Stimulated activated CD8-positive, alpha-beta memory T cell treated with anti-CD3 and anti-CD28 coated beads, Interleukin-4, amount 100 ng/mL, for 1 hour (primary cell): ENCODE measurements around the gene UBE2K.
"Not testable (repeated sequence)": the region's sequence is repeated elsewhere in the genome, so short reads cannot be mapped to it uniquely, and the experiment has no call there.

Experiments used
- DNase-seq, 2 donors: peaks; one replicate each; pipeline ENCODE4 v3.0.0-alpha.2; 2020; ENCODE audit warnings: low read depth in 2 of 2, low spot score in 1 of 2

Gene UBE2K

GRCh38 chr4:39697740-39698423 is at the start of gene UBE2K:
UBE2K (plus strand) TSS chr4:39698136; CDS start chr4:39698328, 192 bp downstream.
- DNase-seq: peak; percentile 72 to 79

DNA sequence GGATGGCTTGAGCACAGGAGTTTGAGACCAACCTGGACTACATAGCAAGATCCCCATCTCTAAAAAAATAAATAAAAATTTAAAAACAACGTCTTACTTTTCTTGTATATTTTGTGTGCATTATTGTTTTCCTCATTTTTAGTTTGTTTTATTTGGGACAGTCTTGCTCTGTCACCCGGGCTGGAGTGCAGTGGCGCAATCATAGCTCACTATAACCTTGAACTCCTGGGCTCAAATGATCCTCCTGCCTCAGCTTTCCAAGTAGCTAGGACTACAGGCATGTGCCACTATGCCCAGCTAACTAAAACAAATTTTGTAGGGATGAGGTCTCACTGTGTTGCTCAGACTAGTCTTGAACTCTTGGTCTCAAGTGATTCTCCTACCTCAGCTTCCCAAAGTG is 49.7 kb upstream of the UBE2K start:
- no peak for DNase-seq

DNA sequence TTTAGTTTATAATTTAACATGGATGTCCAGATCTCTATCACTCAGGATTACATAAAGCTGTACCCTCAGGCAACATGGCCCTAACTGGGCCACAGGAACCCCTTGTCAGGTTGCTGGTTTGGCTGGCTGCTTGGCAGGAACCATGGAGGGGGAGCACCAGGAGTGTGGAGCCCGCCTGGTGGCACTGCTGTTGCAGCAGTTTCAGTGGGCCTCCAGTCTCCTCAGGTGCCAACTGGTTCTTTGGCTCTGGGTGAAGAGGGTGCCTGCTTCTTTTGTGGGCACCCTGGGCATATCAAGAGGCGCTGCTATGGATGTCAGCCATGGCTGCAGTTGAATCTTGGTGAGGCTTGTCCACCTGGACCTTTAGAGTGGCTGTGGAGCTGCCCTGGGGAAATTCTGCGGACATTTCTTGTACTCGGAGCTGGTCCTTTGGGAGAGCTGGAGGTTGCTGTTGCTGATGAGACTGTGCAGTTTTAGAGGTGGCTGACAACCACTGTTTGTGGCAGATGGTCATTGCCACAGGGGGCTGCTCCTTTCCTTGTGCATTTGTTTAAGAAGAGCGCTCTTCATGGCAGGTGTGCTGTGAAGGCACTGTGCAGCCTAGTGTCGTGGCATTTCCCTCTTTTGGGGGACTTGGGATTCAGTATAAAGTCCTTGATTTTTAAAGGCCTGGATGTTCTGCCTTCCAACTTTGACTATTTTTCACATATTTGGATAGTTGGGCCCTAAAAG is 48.9 kb upstream of the UBE2K start:
- no peak for DNase-seq

DNA sequence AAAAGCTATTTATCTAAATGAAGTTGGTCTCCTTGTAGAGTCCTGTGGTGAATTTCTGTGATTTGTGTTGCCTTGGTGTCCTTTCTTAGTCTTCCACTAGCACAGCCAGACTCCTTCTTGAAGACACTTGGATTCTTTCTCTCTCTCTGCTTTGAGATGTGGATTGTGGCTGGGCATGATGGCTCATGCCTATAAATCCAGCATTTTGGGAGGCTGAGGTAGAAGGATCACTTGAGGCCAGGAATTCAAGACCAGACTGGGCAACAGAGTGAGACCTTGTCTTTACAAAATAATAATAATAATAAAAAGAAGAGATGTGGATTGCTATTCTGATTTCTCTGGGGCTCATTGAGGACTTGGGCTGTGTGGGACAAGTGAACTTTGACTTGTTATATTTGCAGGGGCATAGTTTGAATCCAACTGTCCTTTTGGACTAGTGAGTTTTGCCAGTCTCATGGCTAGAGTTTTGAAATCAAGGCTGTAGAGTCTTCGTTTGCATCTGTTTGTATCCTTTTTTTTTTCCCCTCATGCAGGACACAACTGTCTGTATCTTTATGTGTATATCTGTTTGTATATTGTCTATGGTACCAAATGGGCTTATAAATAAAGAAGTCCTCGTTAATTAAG is 48.2 kb upstream of the UBE2K start:
- no peak for DNase-seq

- DNase-seq: not testable (repeated sequence)
These were observed 46.4 kb upstream of the UBE2K start for GRCh38 chr4:39651586-39651985.

DNA sequence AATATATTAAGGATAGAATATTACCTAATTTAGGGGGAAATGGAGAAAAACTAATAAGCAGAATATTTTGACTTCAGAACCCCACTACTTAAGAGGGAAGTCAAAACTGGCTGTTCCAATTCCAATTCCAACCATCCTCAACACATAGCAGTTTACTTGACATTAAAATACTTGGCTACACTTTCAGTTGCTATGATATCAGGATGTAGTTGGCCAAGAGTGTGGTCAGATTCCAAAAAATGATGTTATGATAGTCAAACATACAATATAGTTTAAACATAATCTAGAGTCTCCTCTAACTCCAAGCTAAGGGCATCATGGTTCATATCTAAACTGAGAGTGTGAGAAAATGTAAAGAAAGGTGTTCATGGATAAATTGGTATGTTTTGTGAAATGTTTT is 42.7 kb upstream of the UBE2K start:
- DNase-seq: no peak

- no peak for DNase-seq
These were observed 42.1 kb upstream of the UBE2K start for GRCh38 chr4:39655876-39656275.

- DNase-seq: not testable (repeated sequence)
These were observed 41.3 kb upstream of the UBE2K start for GRCh38 chr4:39656638-39657037.

- no peak for DNase-seq
These were observed 40.5 kb upstream of the UBE2K start for GRCh38 chr4:39657465-39657864.

DNA sequence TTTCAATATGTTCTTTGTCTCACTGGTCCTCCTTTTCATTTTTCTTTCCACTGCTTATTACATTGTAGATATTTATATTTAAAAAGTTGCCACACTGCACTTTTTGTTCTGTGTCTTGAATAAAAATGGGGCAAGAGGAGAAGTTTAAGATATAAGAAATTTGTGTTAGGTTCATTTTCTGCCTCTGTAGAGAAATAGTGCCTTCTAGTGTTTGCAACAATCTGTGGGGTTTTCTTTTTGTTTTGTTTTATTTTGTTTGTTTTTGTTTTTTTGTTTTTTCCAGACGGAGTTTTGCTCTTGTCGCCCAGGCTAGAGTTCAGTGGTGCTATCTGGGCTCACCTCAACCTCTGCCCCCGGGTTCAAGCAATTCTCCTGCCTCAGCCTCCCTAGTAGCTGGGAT is 39.2 kb upstream of the UBE2K start:
- no peak for DNase-seq

- no peak for DNase-seq
These were observed 37.9 kb upstream of the UBE2K start for GRCh38 chr4:39660045-39660444.

GRCh38 chr4:39660757-39661156 is 37.2 kb upstream of the UBE2K start:
- no peak for DNase-seq

DNA sequence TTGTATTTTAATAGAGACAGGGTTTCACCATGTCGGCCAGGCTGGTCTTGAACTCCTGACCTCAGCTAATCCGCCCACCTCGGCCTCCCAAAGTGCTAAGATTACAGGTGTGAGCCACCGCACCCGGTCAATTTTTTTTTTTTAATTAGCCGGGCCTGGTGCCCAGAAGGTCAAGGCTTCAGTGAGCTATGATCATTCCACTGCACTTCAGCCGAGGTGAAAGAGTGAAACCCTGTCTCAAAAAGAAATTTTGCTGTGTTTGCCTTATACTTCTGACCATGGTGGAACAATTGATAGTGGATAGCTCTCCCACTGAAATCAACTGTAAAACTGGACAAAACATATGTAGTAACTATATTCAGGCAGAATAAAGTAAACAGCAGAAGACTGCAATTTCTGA is 35.3 kb upstream of the UBE2K start:
- DNase-seq: no peak

- no peak for DNase-seq
These were observed 32.9 kb upstream of the UBE2K start for GRCh38 chr4:39664828-39665731.

- DNase-seq: no peak
These were observed 30.2 kb upstream of the UBE2K start for GRCh38 chr4:39667706-39668105.

GRCh38 chr4:39668887-39669286 is 29.0 kb upstream of the UBE2K start:
- no peak for DNase-seq

GRCh38 chr4:39670296-39670695 is 27.6 kb upstream of the UBE2K start:
- not testable (repeated sequence) for DNase-seq

DNA sequence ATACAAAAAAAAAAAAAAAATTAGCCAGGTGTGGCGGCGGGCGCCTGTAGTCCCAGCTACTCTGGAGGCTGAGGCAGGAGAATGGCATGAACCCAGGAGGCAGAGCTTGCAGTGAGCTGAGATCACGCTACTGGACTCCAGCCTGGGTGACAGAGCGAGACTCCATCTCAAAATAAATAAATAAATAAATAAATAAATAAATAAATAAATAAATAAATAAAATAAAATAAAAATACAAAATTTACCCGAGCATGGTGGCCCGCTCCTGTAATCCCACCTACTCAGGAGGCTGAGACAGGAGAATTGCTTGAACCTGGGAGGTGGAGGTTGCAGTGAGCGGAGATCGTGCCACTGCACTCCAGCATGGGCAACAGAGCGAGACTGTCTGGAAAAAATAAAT is 22.3 kb upstream of the UBE2K start:
- DNase-seq: not testable (repeated sequence)

DNA sequence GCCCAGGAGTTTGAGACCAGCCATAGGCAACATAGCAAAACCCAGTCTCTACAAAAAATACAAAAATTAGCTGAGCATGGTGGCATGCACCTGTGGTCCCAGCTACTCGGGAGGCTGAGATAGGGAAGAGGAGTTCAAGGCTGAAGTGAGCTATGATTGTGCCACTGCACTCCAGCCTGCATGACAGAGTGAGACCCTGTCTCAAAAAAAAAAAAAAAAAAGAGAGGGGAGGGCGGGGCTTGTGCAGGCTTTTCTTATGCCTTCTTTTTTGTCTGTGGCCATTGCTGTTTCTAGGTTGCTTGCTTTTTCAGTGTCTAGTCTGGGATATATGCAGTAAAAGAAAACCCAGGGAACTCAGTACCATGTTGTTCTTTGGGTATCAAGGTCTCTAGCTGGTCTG is 16.9 kb upstream of the UBE2K start:
- not testable (repeated sequence) for DNase-seq

DNA sequence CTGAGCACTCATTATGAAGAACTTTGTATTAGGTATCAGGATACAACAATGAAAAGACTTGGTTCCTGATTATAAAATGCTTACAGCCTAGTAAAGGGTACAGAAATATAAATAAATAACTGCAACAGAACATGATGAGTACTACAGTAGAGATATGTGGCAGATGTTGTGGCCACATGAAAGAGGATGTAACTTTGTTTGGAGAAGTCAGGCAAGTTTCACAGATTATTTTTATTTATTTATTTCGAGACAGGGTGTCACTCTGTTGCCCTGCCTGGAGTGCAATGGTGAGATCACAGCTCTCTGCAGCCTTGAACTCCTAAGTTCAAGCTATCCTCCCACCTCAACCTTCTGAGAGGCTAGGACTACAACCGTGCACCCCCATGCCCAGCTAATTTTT is 15.8 kb upstream of the UBE2K start:
- DNase-seq: no peak

- no peak for DNase-seq
These were observed 11.9 kb upstream of the UBE2K start for GRCh38 chr4:39685990-39686389.
